ENCODE results near the gene MAOB. TPM values are rescaled to one million over a fixed set of nuclear protein-coding genes. Genes with fewer than 3 reads are reported as not detected.
"Not testable (repeated sequence)": the region's sequence is repeated elsewhere in the genome, so short reads cannot be mapped to it uniquely, and the experiment has no call there.

Gene MAOB
- total RNA-seq, 2 experiments from 2014 or later, result not detected

DNA sequence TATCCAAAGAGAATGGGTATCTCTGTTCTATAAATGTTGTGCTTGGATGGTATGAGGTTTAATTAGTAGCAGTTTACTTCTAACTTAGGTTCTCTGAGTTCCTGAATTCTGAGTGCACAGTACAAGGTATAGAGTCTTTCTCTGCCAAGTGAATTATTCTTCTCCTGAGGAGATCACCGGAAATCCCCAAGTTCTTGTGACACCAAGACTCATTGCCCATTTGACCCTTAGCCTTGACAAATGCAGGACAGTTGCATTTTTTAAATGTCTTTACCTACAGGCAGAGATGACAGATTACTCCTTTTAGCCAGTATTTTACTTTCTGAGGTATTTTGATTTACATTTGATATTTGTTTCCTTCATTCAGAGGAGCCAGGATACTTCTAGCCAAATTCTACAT lies 153.3 kb downstream of the MAOB start:
- Mint-ChIP-seq H3K27me3 (no peaks in the 10 kb centered on the region), H3K4me1 (ENCODE audit: low read depth) (no peaks in the 10 kb centered on the region), H3K9me3 (no peaks in the 10 kb centered on the region), H3K4me3 (no peak overlapping the region), H3K27ac (no peak overlapping the region), H3K36me3 (ENCODE audit: low read depth) (no peaks in the 10 kb centered on the region)
- DNase-seq (no peak), ATAC-seq (no peak)
- TF ChIP-seq, protein P1, sequence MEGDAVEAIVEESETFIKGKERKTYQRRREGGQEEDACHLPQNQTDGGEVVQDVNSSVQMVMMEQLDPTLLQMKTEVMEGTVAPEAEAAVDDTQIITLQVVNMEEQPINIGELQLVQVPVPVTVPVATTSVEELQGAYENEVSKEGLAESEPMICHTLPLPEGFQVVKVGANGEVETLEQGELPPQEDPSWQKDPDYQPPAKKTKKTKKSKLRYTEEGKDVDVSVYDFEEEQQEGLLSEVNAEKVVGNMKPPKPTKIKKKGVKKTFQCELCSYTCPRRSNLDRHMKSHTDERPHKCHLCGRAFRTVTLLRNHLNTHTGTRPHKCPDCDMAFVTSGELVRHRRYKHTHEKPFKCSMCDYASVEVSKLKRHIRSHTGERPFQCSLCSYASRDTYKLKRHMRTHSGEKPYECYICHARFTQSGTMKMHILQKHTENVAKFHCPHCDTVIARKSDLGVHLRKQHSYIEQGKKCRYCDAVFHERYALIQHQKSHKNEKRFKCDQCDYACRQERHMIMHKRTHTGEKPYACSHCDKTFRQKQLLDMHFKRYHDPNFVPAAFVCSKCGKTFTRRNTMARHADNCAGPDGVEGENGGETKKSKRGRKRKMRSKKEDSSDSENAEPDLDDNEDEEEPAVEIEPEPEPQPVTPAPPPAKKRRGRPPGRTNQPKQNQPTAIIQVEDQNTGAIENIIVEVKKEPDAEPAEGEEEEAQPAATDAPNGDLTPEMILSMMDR (IDR thresholded peaks at IDR 0.05), result no peak
- intact Hi-C loops (cut with micrococcal nuclease), result no loop called here
- ChIA-PET CTCF (no interaction called here), POLR2A (no interaction called here)

DNA sequence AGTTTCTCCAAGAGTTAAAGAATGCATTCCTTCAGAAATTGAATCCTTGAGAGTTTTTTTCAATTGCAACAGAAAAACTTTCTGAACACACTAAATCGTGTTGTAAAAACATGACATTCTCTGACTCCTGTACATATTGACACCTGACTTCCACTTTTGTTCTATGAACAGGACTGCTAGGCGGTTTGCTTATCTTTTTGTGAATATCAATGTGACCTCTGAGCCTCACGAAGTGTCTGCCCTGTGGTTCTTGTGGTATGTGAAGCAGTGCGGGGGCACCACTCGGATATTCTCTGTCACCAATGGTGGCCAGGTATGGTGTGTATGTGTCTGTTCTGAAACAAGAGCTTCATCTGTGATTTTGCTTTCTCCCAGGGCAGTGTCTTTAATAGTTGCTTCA lies 154.2 kb downstream of the MAOB start:
- DNase-seq, result no peak

DNA sequence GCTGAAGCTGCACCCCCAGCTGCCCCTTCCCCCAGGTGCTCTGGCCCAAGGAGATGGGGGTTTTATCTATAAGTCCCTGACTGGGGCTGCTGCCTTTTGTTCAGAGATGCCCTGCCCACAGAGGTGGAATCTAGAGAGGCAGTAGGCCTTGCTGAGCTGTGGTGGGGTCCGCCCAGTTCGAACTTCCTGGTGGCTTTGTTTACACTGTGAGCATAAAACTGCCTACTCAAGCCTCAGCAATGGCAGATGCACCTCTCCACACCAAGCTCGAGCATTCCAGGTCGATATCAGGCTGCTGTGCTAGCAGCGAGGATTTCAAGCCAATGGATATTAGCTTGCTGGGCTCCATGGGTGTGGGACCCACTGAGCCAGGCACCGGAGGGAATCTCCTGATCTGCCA lies 155.0 kb downstream of the MAOB start:
- ATAC-seq; POLR2A ChIA-PET; intact Hi-C loops (cut with micrococcal nuclease); DNase-seq; H3K4me1 Mint-ChIP-seq (ENCODE audit: low read depth); H3K9me3 Mint-ChIP-seq; H3K27me3 Mint-ChIP-seq; H3K4me3 Mint-ChIP-seq; H3K27ac Mint-ChIP-seq; H3K36me3 Mint-ChIP-seq (ENCODE audit: low read depth): not testable (repeated sequence)
- CTCF ChIA-PET, result interaction anchor here (1.0 kb wide), 1 partner anchor 14 kb away, joined by 3 read pairs; no protein-coding TSS in a partner anchor

More for the DNA sequence above, 154.2 kb downstream of the MAOB start:
- H3K27ac Mint-ChIP-seq, result no peak overlapping the region
- no peaks in the 10 kb centered on the region for H3K36me3 Mint-ChIP-seq (ENCODE audit: low read depth)
- TF ChIP-seq, protein P1 (IDR thresholded peaks at IDR 0.05), result no peak
- CTCF ChIA-PET, result no interaction called here
- no peak overlapping the region for H3K4me3 Mint-ChIP-seq
- no peaks in the 10 kb centered on the region for H3K27me3 Mint-ChIP-seq
- ATAC-seq, result no peak
- no peaks in the 10 kb centered on the region for H3K4me1 Mint-ChIP-seq (ENCODE audit: low read depth)
- intact Hi-C loops (cut with micrococcal nuclease), result no loop called here
- no peaks in the 10 kb centered on the region for H3K9me3 Mint-ChIP-seq
- POLR2A ChIA-PET, result no interaction called here

DNA sequence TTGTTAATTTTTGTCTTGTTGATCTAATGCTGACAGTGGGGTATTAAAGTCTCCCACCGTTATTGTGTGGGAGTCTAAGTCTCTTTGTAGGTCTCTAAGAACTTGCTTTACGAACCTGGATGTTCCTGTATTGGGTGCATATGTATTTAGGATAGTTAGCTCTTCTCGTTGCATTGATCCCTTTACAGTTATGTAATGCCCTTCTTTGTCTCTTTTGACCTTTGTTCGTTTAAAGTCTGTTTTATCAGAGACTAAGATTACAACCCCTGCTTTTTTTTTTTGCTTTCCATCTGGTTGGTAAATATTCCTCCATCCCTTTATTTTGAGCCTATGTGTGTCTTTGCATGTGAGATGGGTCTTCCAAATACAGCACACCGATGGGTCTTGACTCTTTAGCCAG lies 157.0 kb downstream of the MAOB start:
- H3K4me1 Mint-ChIP-seq (ENCODE audit: low read depth); H3K4me3 Mint-ChIP-seq; H3K27ac Mint-ChIP-seq; intact Hi-C loops (cut with micrococcal nuclease); H3K27me3 Mint-ChIP-seq; H3K9me3 Mint-ChIP-seq; ATAC-seq; DNase-seq; H3K36me3 Mint-ChIP-seq (ENCODE audit: low read depth); POLR2A ChIA-PET: not testable (repeated sequence)
- CTCF ChIA-PET, result interaction anchor here (0.7 kb wide), 1 partner anchor 102 kb away, joined by 3 read pairs; no protein-coding TSS in a partner anchor

DNA sequence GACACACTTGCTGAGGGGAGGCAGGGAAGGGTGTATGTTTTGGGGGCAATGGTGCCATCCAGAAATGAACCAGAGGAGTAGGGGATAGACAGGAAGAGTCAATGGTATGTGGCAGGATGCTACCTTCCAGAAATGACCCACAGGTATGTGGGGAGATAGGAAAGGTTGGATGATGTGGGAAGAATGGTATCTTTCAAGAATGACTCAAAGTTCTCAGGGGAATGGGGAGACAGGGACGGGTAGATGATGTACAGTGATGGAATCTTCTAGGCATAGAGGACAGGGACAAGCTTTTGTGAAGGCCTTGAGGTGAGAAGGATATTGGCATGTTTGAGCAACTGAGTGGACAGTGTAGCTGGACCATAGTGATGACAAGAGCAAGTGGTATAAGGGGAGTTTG lies 161.3 kb downstream of the MAOB start:
- Mint-ChIP-seq H3K27me3 (no peaks in the 10 kb centered on the region), H3K36me3 (ENCODE audit: low read depth) (no peaks in the 10 kb centered on the region), H3K4me3 (no peak overlapping the region), H3K4me1 (ENCODE audit: low read depth) (no peaks in the 10 kb centered on the region), H3K9me3 (no peaks in the 10 kb centered on the region), H3K27ac (no peak overlapping the region)
- DNase-seq (no peak), ATAC-seq (no peak)
- intact Hi-C loops (cut with micrococcal nuclease), result no loop called here
- CTCF ChIA-PET, result no interaction called here
- TF ChIP-seq, protein P1 (IDR thresholded peaks at IDR 0.05), result no peak
- POLR2A ChIA-PET, result no interaction called here

DNA sequence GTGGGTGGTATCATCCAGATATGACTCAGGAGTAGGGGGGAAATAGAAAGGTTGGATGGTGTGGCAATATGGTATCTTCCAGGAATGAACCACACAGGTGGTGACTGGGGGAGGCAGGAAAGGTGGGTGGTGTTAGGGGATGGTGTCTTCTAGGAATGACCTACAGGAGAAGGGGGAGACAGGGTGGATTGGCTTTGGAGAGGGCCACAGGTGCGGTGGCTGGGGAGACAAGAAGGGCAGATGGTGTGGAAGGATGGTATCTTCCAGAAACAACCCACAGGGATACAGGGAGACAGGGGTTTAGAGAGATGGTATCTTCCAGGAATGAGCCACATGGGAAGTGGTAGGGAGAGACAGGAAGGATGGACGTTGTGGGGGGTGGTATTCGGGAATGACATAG lies 162.2 kb downstream of the MAOB start:
- intact Hi-C loops (cut with micrococcal nuclease), result no loop called here
- ATAC-seq, result no peak
- POLR2A ChIA-PET, result no interaction called here
- Mint-ChIP-seq H3K27ac (no peak overlapping the region), H3K4me3 (no peak overlapping the region), H3K4me1 (ENCODE audit: low read depth) (no peaks in the 10 kb centered on the region), H3K9me3 (no peaks in the 10 kb centered on the region), H3K27me3 (no peaks in the 10 kb centered on the region), H3K36me3 (ENCODE audit: low read depth) (no peaks in the 10 kb centered on the region)
- TF ChIP-seq, protein P1 (IDR thresholded peaks at IDR 0.05), result no peak
- DNase-seq, result no peak
- CTCF ChIA-PET, result no interaction called here
